ENCODE measurements around the gene MAPK8IP1. TPM values are rescaled to one million over a fixed set of nuclear protein-coding genes. Genes with fewer than 3 reads are reported as not detected.
A peak's percentile ranks its signal among the peaks of the same experiment; 100 is the strongest.

The MAPK8IP1 gene
- total and polyA plus RNA-seq, 2 donors (not counting 3 experiments of a cell fraction or from before 2014, with no cell fraction given), result 4.1 to 4.8 TPM

GRCh38 chr11:45846174-45846675 is 39.2 kb upstream of the MAPK8IP1 start:
- POLR2A ChIA-PET, result interaction anchor here (0.8 kb wide), 1 partner anchor 72 kb away, joined by 4 read pairs; no protein-coding TSS in a partner anchor
- DNase-seq (ENCODE audit: low read depth, low spot score), result no peak
- intact Hi-C loops (cut with micrococcal nuclease), result loop anchor here (2.0 to 10.0 kb wide), 2 partner anchors 73 to 469 kb away; no protein-coding TSS in a partner anchor
- H3K4me2 ChIP-seq (ENCODE audit: insufficient read depth, low read length), result no peak overlapping the region
- CTCF ChIA-PET, result interaction anchor here (0.9 to 1.5 kb wide), 3 partner anchors 10 to 75 kb away, joined by 3 to 5 read pairs (median 3); no protein-coding TSS in a partner anchor
- peaks cover 13% of the 10 kb centered on the region for H3K4me1 ChIP-seq (ENCODE audit: control insufficient read depth, extremely low read depth, insufficient read depth, low read length)
- peaks cover 9% of the 10 kb centered on the region for H3K79me2 ChIP-seq (ENCODE audit: control insufficient read depth, insufficient read depth, low read length)
- no peak overlapping the region for H3K27ac ChIP-seq (ENCODE audit: insufficient read depth, low read depth, low read length)
- no peak overlapping the region for H3K4me3 ChIP-seq (replicated peaks in 1 of 3; ENCODE audit: insufficient read depth in 1 of 3, low read depth in 1 of 3, low read length in 3 of 3)
- H3K9ac ChIP-seq (replicated peaks; ENCODE audit: extremely low read depth, insufficient read depth, low read length), result no peak overlapping the region
- FAIRE-seq, result no peak
- H3K27me3 ChIP-seq (ENCODE audit: control insufficient read depth in 2 of 2, insufficient read depth in 2 of 2, low read length in 2 of 2), result peaks cover 11 to 15% of the 10 kb centered on the region in 2 experiments
- no peaks in the 10 kb centered on the region for H3K9me1 ChIP-seq (replicated peaks; ENCODE audit: control insufficient read depth, extremely low read depth, insufficient read depth, low read length)
- H3K9me3 ChIP-seq (replicated peaks; ENCODE audit: control insufficient read depth, insufficient read depth, low read length), result no peaks in the 10 kb centered on the region
- no peaks in the 10 kb centered on the region for H4K20me1 ChIP-seq (replicated peaks; ENCODE audit: control insufficient read depth, extremely low read depth, insufficient read depth, low read length)
- no peak overlapping the region for H2AFZ ChIP-seq (ENCODE audit: low read depth, low read length)
- TF ChIP-seq FOS (IDR thresholded peaks at IDR 0.05; ENCODE audit: borderline replicate concordance, insufficient read depth, low read length) (no peak), GATA2 (IDR thresholded peaks at IDR 0.05; ENCODE audit: insufficient read depth, insufficient read length, low read depth, low read length) (no peak), MYC (IDR thresholded peaks at IDR 0.05; ENCODE audit: low read depth, low read length) (no peak), EZH2 (IDR thresholded peaks at IDR 0.05; ENCODE audit: borderline replicate concordance, low read depth, low read length, severe bottlenecking) (peak; percentile 41), MAX (IDR thresholded peaks at IDR 0.05; ENCODE audit: insufficient read depth, insufficient read length) (no peak), JUN (IDR thresholded peaks at IDR 0.05; ENCODE audit: borderline replicate concordance, insufficient read depth, insufficient read length, low read depth) (no peak)
- TF ChIP-seq, protein P1, sequence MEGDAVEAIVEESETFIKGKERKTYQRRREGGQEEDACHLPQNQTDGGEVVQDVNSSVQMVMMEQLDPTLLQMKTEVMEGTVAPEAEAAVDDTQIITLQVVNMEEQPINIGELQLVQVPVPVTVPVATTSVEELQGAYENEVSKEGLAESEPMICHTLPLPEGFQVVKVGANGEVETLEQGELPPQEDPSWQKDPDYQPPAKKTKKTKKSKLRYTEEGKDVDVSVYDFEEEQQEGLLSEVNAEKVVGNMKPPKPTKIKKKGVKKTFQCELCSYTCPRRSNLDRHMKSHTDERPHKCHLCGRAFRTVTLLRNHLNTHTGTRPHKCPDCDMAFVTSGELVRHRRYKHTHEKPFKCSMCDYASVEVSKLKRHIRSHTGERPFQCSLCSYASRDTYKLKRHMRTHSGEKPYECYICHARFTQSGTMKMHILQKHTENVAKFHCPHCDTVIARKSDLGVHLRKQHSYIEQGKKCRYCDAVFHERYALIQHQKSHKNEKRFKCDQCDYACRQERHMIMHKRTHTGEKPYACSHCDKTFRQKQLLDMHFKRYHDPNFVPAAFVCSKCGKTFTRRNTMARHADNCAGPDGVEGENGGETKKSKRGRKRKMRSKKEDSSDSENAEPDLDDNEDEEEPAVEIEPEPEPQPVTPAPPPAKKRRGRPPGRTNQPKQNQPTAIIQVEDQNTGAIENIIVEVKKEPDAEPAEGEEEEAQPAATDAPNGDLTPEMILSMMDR (IDR thresholded peaks at IDR 0.05; ENCODE audit: extremely low read depth in 1 of 2, insufficient read depth in 1 of 2, low read depth in 1 of 2, low read length in 2 of 2), result no peak
- dilution Hi-C loops (cut with MboI; ENCODE audit: extremely low pct_ligation_motif_present, low sequenced_read_pairs), result no loop called here
- no TSS peak for BruUV-seq (replicated peaks)
- no peaks in the 10 kb centered on the region for H3K36me3 ChIP-seq (ENCODE audit: control insufficient read depth in 2 of 2, extremely low read depth in 1 of 2, insufficient read depth in 2 of 2, low read length in 2 of 2)
